Large intestine (tissue), 3 donors: Measurements from ENCODE around the gene CACHD1. TPM values are rescaled to one million over a fixed set of nuclear protein-coding genes. Genes with fewer than 3 reads are reported as not detected.
"Not testable (repeated sequence)": the region's sequence is repeated elsewhere in the genome, so short reads cannot be mapped to it uniquely, and the experiment has no call there.

Source experiments
- DNase-seq, 2 donors: peaks; one replicate each; pipeline versions ENCODE4 v3.0.0 to v3.0.0-alpha.2; 2013
- H3K27ac ChIP-seq: one replicate; pipeline ENCODE4 v1.5.1; 2013; ENCODE audit warnings: low read length
- H3K27me3 ChIP-seq: 2 replicates; pipeline ENCODE4 v1.6.1; 2013; ENCODE audit warnings: low read length; ENCODE audit not compliant: control insufficient read depth, insufficient read depth
- H3K36me3 ChIP-seq: 2 replicates; pipeline ENCODE4 v1.6.1; 2013; ENCODE audit warnings: low read length; ENCODE audit not compliant: control insufficient read depth, insufficient read depth
- H3K4me1 ChIP-seq: one replicate; pipeline ENCODE4 v1.6.1; 2013; ENCODE audit warnings: low read length; ENCODE audit not compliant: control insufficient read depth, insufficient read depth
- H3K4me3 ChIP-seq: one replicate; pipeline ENCODE4 v1.5.1; 2013; ENCODE audit warnings: low read length
- H3K9me3 ChIP-seq: one replicate; pipeline ENCODE4 v1.6.1; 2013; ENCODE audit warnings: mild to moderate bottlenecking, low read depth, low read length, moderate library complexity; ENCODE audit not compliant: control insufficient read depth
- WGBS: methylation state at CpG from one replicate; pipeline ENCODE4 v1.1.5; 2013; ENCODE audit warnings: low lambda C conversion rate; ENCODE audit not compliant: insufficient coverage; 5-methylcytosine and 5-hydroxymethylcytosine counted together
- polyA plus RNA-seq: library from polyadenylated mRNA; unstranded; fragments of 120-200 nt; gene quantifications from one replicate; pipeline ENCODE4 v1.2.1, GENCODE V29; 2013

The CACHD1 gene
- polyA plus RNA-seq, 1 donor, result 9.6 TPM

GRCh38 chr1:64610950-64611349 is 141.0 kb downstream of the CACHD1 start:
- not testable (repeated sequence) for DNase-seq, H3K27ac ChIP-seq, H3K9me3 ChIP-seq, H3K36me3 ChIP-seq, H3K27me3 ChIP-seq, H3K4me3 ChIP-seq, H3K4me1 ChIP-seq
- 17% methylated on average over 1 of the region's 3 CpGs for WGBS

GRCh38 chr1:64616039-64616438 is 146.1 kb downstream of the CACHD1 start:
- Histone ChIP-seq H3K9me3 (no peaks in the 10 kb centered on the region), H3K36me3 (peaks cover 3% of the 10 kb centered on the region), H3K27me3 (no peaks in the 10 kb centered on the region), H3K27ac (no peak overlapping the region), H3K4me1 (no peaks in the 10 kb centered on the region), H3K4me3 (no peak overlapping the region)
- WGBS, result 40% methylated on average over 2 of the region's 2 CpGs
- DNase-seq, result no peak

DNA sequence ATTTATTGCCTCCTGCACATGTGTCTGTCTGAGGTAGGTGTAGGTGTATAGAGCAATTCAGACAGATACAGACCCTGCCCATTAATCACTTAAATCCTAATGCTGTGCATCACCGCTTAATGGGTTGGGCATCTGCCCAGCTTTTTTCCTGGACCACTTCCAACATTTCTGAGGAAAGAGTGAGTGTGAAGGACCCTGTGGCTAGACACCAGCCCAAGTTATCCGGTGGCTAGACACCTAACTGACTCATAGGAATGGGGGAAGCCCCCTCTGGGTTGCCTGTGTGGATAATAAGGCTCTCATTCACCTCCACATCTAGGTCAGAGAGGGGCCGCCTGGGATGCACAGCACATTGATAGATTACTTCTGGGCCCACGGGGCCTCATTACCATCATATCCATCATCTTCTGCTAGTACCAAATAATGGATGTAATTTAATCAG is 153.8 kb downstream of the CACHD1 start:
- no CpG with 5 or more reads among the region's 4 CpGs for WGBS
- no peak for DNase-seq
- Histone ChIP-seq H3K27ac (no peak overlapping the region), H3K27me3 (no peaks in the 10 kb centered on the region), H3K9me3 (no peaks in the 10 kb centered on the region), H3K4me1 (no peaks in the 10 kb centered on the region), H3K36me3 (no peaks in the 10 kb centered on the region), H3K4me3 (no peak overlapping the region)

- Histone ChIP-seq H3K9me3 (no peaks in the 10 kb centered on the region), H3K27ac (no peak overlapping the region), H3K4me1 (no peaks in the 10 kb centered on the region), H3K36me3 (no peaks in the 10 kb centered on the region), H3K27me3 (no peaks in the 10 kb centered on the region), H3K4me3 (no peak overlapping the region)
- no CpG with 5 or more reads among the region's 1 CpG for WGBS
- DNase-seq, result no peak
These were observed 154.3 kb downstream of the CACHD1 start for GRCh38 chr1:64624218-64624713.

- no peaks in the 10 kb centered on the region for H3K4me1 ChIP-seq
- H3K36me3 ChIP-seq, result no peaks in the 10 kb centered on the region
- no peak overlapping the region for H3K27ac ChIP-seq
- 67% methylated on average over 1 of the region's 2 CpGs for WGBS
- H3K4me3 ChIP-seq, result no peak overlapping the region
- H3K27me3 ChIP-seq, result no peaks in the 10 kb centered on the region
- DNase-seq, result no peak
- no peaks in the 10 kb centered on the region for H3K9me3 ChIP-seq
These were observed 154.9 kb downstream of the CACHD1 start for GRCh38 chr1:64624808-64625207.

- H3K27ac ChIP-seq, result no peak overlapping the region
- H3K4me1 ChIP-seq, result no peaks in the 10 kb centered on the region
- H3K9me3 ChIP-seq, result no peaks in the 10 kb centered on the region
- H3K27me3 ChIP-seq, result no peaks in the 10 kb centered on the region
- H3K4me3 ChIP-seq, result no peak overlapping the region
- peaks cover 11% of the 10 kb centered on the region for H3K36me3 ChIP-seq
- WGBS, result no CpG with 5 or more reads among the region's 4 CpGs
- no peak for DNase-seq
These were observed 160.7 kb downstream of the CACHD1 start for GRCh38 chr1:64630611-64631010.

DNA sequence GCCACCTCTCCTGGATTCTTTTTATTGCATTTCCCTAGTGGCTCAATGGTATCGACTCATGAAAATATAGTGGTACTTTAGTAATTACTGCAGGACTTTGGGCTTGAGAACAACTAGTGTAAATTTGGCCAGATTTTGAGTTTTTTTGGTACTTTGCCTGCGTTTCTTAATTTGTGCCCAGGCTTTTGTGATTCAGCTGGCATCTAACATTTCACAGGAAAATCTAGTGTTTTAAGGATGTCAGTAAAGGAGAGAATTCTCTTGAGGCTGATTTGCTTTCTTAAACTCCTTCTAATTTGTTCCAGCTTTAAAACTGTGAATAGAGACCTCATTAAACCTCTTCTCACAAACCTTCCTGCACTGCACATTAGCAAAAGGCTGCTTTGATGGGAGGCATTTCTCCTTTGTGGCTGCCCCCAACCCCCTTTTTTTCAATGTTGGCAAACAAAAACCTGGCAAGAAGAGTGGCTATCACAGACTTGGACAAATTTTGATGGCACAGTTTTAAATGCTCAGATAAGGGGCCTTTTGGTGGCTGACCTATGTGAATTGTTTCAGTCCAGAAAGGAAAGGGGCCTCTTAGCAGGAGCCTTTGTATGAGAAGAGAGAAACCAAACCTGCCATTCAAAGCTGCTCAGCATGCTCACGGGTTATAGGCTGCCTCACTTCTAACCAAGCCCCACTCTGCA is 161.6 kb downstream of the CACHD1 start:
- Histone ChIP-seq H3K36me3 (peaks cover 11% of the 10 kb centered on the region), H3K27me3 (no peaks in the 10 kb centered on the region), H3K4me1 (no peaks in the 10 kb centered on the region), H3K4me3 (no peak overlapping the region), H3K9me3 (no peaks in the 10 kb centered on the region), H3K27ac (no peak overlapping the region)
- no peak for DNase-seq
- WGBS, result no CpG with 5 or more reads among the region's 3 CpGs

DNA sequence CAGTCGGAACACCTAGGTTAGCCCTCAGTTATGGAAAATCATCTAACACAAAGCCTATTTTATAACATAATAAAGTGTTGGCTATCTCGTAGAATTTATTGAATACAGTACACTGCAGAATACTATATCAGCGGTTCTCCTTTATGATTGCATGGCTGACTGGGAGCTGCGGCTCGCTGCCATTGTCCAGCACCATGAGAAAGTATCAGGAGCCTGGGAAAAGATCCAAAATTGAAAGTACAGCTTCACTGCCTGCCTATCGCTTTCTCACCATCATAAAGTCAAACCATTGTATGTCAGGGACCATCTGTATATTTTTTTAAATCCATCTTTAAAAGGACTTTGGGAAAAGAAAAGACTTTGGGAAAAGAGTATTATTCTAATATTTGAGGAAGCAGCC is 163.0 kb downstream of the CACHD1 start:
- H3K27me3 ChIP-seq, result no peaks in the 10 kb centered on the region

DNA sequence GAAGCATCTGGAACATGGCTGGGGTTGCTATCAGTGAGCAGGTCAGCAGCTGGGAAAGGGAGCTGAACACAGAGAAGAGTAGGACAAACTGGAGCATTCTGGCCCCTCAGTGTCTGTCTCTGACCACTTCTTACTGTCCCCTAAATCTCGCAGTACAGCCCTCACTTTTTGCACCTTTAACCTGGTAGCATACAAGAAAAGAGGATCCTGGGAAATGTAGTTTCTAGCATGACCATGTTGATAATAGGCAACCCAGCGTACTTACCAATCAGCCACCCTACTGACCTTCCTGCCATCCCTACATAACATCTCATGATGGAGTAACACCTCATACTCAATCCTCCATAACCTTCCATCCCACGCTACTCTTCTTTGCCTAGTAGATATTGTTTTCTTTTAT is 175.8 kb downstream of the CACHD1 start:
- H3K9me3 ChIP-seq, result no peaks in the 10 kb centered on the region
- H3K4me3 ChIP-seq, result no peak overlapping the region
- H3K4me1 ChIP-seq, result no peaks in the 10 kb centered on the region
- no peaks in the 10 kb centered on the region for H3K27me3 ChIP-seq
- H3K36me3 ChIP-seq, result peaks cover 32% of the 10 kb centered on the region
- H3K27ac ChIP-seq, result no peak overlapping the region
- 100% methylated on average over 1 of the region's 3 CpGs for WGBS
- DNase-seq, result no peak

More for the DNA sequence above, 163.0 kb downstream of the CACHD1 start:
- Histone ChIP-seq H3K4me1 (no peaks in the 10 kb centered on the region), H3K36me3 (peaks cover 11% of the 10 kb centered on the region), H3K4me3 (no peak overlapping the region), H3K9me3 (no peaks in the 10 kb centered on the region), H3K27ac (no peak overlapping the region)
- WGBS, result 83% methylated on average over 1 of the region's 6 CpGs
- DNase-seq, result no peak

DNA sequence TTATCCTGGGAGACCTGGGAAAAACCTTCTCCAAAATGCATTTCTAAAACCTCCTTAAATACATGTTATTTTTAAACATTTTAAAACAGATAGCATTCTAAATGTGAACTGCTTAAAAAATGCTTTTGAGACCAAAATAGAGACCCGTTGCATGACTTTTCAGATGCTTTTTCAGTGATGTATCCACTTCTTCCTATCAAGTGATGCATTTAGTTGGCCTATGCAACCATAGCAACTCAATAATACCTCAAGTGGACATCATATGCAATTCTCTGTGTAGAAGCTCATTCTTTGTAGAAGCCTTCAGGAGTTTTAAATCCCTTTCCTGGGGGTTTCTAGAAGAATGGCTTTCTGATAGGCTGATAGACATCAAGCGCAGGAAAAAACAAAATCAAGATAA is 180.5 kb downstream of the CACHD1 start:
- WGBS, result no CpG with 5 or more reads among the region's 2 CpGs
- Histone ChIP-seq H3K36me3 (peaks cover 25% of the 10 kb centered on the region), H3K4me1 (no peaks in the 10 kb centered on the region), H3K9me3 (no peaks in the 10 kb centered on the region), H3K27ac (no peak overlapping the region), H3K4me3 (no peak overlapping the region), H3K27me3 (no peaks in the 10 kb centered on the region)
- no peak for DNase-seq

DNA sequence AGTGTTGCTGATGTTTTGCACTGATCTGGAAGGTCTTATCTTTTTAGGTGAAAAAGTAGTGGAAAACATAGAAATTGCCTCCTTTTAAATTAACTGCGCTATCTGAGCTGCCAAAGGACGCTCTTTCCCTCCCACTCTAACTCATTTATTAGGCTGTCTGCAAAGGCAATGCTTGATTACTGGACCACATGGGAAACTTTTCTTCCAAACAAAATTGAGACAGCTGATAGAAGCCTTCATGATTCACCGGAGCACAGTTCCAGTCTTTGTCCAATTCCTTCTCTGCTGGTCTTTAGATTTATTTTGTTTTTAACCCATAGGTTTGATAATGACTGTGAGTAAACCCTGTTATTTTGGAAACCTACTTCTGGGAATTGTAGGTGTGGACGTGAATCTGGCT is 181.9 kb downstream of the CACHD1 start:
- 80% methylated on average over 1 of the region's 4 CpGs for WGBS
- Histone ChIP-seq H3K4me3 (no peak overlapping the region), H3K27me3 (no peaks in the 10 kb centered on the region), H3K27ac (no peak overlapping the region), H3K9me3 (no peaks in the 10 kb centered on the region), H3K36me3 (peaks cover 24% of the 10 kb centered on the region), H3K4me1 (no peaks in the 10 kb centered on the region)
- DNase-seq, result no peak
